Endothelial cell of umbilical vein (primary cell): ENCODE data around the gene DLGAP5. TPM values are rescaled to one million over a fixed set of nuclear protein-coding genes. Genes with fewer than 3 reads are reported as not detected.

ENCODE experiments used
- BruUV-seq: library from RNA; stranded (reverse); fragments of 400-500 nt; replicated peaks from 2 replicates; lab custom pipeline; 2021; lab: Mats Ljungman, UMichigan
- CTCF ChIA-PET: fragments of 300-600, 350-600 bp; sonication (Branson Sonifier 250); formaldehyde crosslinking; loops from one replicate; lab custom pipeline; 2021; ENCODE audit warnings: antibody characterized with exemption, inconsistent platforms; lab: Charles Lee
- POLR2A ChIA-PET: fragments of 300-600, 350-600 bp; sonication (Branson Sonifier 250); formaldehyde crosslinking; loops from one replicate; lab custom pipeline; 2021; ENCODE audit warnings: antibody characterized with exemption, inconsistent platforms; lab: Charles Lee
- DNase-seq: peaks from one replicate; pipeline ENCODE4 v3.0.0-alpha.2; 2011; ENCODE audit warnings: low read depth, low spot score
- FAIRE-seq: peaks from 2 replicates; lab custom pipeline; 2011; peaks lifted over from hg19 to GRCh38; lab: Jason Lieb, UNC
- H2AFZ ChIP-seq: 2 replicates; pipeline ENCODE4 v1.6.0; 2012; ENCODE audit warnings: low read depth, low read length, control low read depth, inconsistent platforms
- H3K27ac ChIP-seq: 2 replicates; pipeline ENCODE4 v1.5.1; 2011; ENCODE audit warnings: low read depth, mild to moderate bottlenecking, control low read depth, low read length, moderate library complexity; ENCODE audit not compliant: insufficient read depth
- H3K27me3 ChIP-seq, 2 experiments: 2 replicates each; pipeline versions ENCODE4 v1.6.0 to v1.6.1; 2011; ENCODE audit warnings: low read length in 2 of 2, mixed read lengths in 1 of 2; ENCODE audit not compliant: control insufficient read depth in 2 of 2, insufficient read depth in 2 of 2
- H3K36me3 ChIP-seq, 2 experiments: 2 replicates in 1 of 2; 3 replicates in 1 of 2; pipeline ENCODE4 v1.5.1; 2011; ENCODE audit warnings: low read length in 2 of 2, mild to moderate bottlenecking in 1 of 2, moderate library complexity in 1 of 2; ENCODE audit not compliant: control insufficient read depth in 2 of 2, insufficient read depth in 2 of 2; ENCODE audit errors: extremely low read depth in 1 of 2
- H3K4me1 ChIP-seq: 3 replicates; pipeline ENCODE4 v1.5.1; 2011; ENCODE audit warnings: mild to moderate bottlenecking, low read length; ENCODE audit not compliant: control insufficient read depth, insufficient read depth; ENCODE audit errors: extremely low read depth
- H3K4me2 ChIP-seq: 2 replicates; pipeline ENCODE4 v1.6.1; 2011; ENCODE audit warnings: low read length, control low read depth, mixed read lengths; ENCODE audit not compliant: insufficient read depth
- H3K4me3 ChIP-seq, 3 experiments: fragments of 200-600 bp in 1 of 3; sonication (generic), shearing (Covaris generic) in 1 of 3; replicated peaks in 1 of 3; 2 replicates each; pipeline ENCODE4 v1.5.1; 2011 to 2016; ENCODE audit warnings: control low read depth in 3 of 3, low read length in 3 of 3, mild to moderate bottlenecking in 2 of 3, inconsistent platforms in 1 of 3, low read depth in 1 of 3, moderate library complexity in 1 of 3; ENCODE audit not compliant: insufficient read depth in 1 of 3
- H3K79me2 ChIP-seq: 2 replicates; pipeline ENCODE4 v1.6.0; 2012; ENCODE audit warnings: low read length, inconsistent platforms; ENCODE audit not compliant: control insufficient read depth, insufficient read depth
- H3K9ac ChIP-seq: replicated peaks from 2 replicates; pipeline ENCODE3; 2011; ENCODE audit warnings: low read length, control low read depth; ENCODE audit not compliant: insufficient read depth; ENCODE audit errors: extremely low read depth
- H3K9me1 ChIP-seq: replicated peaks from 3 replicates; pipeline ENCODE4 v1.6.0; 2011; ENCODE audit warnings: mild to moderate bottlenecking, low read length; ENCODE audit not compliant: control insufficient read depth, insufficient read depth; ENCODE audit errors: extremely low read depth
- H3K9me3 ChIP-seq: replicated peaks from 2 replicates; pipeline ENCODE4 v1.5.1; 2012; ENCODE audit warnings: low read length, inconsistent platforms; ENCODE audit not compliant: control insufficient read depth, insufficient read depth
- H4K20me1 ChIP-seq: replicated peaks from 2 replicates; pipeline ENCODE3; 2011; ENCODE audit warnings: mild to moderate bottlenecking, low read length; ENCODE audit not compliant: control insufficient read depth, insufficient read depth; ENCODE audit errors: extremely low read depth
- EZH2 ChIP-seq: IDR thresholded peaks from 2 replicates; pipeline ENCODE4 v1.6.1; 2012; ENCODE audit warnings: borderline replicate concordance, low read depth, mild to moderate bottlenecking, moderate library complexity, low read length, inconsistent platforms; ENCODE audit not compliant: severe bottlenecking
- FOS ChIP-seq: IDR thresholded peaks from 2 replicates; pipeline ENCODE4 v1.6.1; 2011; ENCODE audit warnings: mild to moderate bottlenecking, low read length, moderate library complexity, borderline replicate concordance; ENCODE audit not compliant: insufficient read depth
- GATA2 ChIP-seq: IDR thresholded peaks from 2 replicates; pipeline ENCODE4 v1.7.0; 2011; ENCODE audit warnings: low read depth, mild to moderate bottlenecking, moderate library complexity, mixed read lengths, low read length; ENCODE audit not compliant: insufficient read length, insufficient read depth
- JUN ChIP-seq: IDR thresholded peaks from 2 replicates; pipeline ENCODE4 v1.6.1; 2011; ENCODE audit warnings: borderline replicate concordance, low read depth; ENCODE audit not compliant: insufficient read length, insufficient read depth
- MYC ChIP-seq: IDR thresholded peaks from one replicate; pipeline ENCODE4 v1.6.1; 2011; ENCODE audit warnings: mild to moderate bottlenecking, low read depth, low read length
- POLR2A ChIP-seq: IDR thresholded peaks from 2 replicates; pipeline ENCODE4 v1.6.1; 2012; ENCODE audit warnings: low read depth, mild to moderate bottlenecking, control low read depth, low read length
- POLR2AphosphoS5 ChIP-seq: IDR thresholded peaks from 2 replicates; pipeline ENCODE4 v1.6.1; 2012; ENCODE audit warnings: low read depth, mild to moderate bottlenecking, control low read depth, low read length, moderate library complexity; ENCODE audit not compliant: insufficient read depth
- dilution Hi-C: fragments of 300-500 bp; cut with MboI; formaldehyde crosslinking; loops from one replicate; pipeline ENCODE4 v1.15.0; 2019; ENCODE audit warnings: low sequenced_read_pairs; ENCODE audit not compliant: extremely low pct_ligation_motif_present
- intact Hi-C: fragments of 100-400 bp; cut with micrococcal nuclease; formaldehyde crosslinking; loops from one replicate; pipeline ENCODE4 v1.10.0; 2022
- polyA plus RNA-seq, 4 experiments: library from polyadenylated mRNA; depleted of rRNA in 3 of 4; stranded (reverse) in 3 of 4; unstranded in 1 of 4; fragments of >200 nt; gene quantifications; 2 replicates each; pipeline versions ENCODE4 v1.2.1 to v1.2.3, GENCODE V29; 2011 to 2012; ENCODE audit warnings: missing spikeins in 1 of 4
- total RNA-seq: library from RNA; stranded (reverse); gene quantifications from 2 replicates; pipeline ENCODE4 v1.2.3, GENCODE V29; 2021
- TF ChIP-seq, protein P1 (sequence below), 2 donors: IDR thresholded peaks; 1 replicate in 1 of 2; 2 replicates in 1 of 2; pipeline ENCODE4 v1.5.1; 2011; ENCODE audit warnings: low read length in 2 of 2, mild to moderate bottlenecking in 2 of 2, moderate library complexity in 2 of 2, control low read depth in 1 of 2, inconsistent platforms in 1 of 2, low read depth in 1 of 2; ENCODE audit not compliant: insufficient read depth in 1 of 2; ENCODE audit errors: extremely low read depth in 1 of 2
- TF ChIP-seq, protein P2 (sequence below): IDR thresholded peaks from 2 replicates; pipeline ENCODE4 v1.6.1; 2011; ENCODE audit not compliant: insufficient read depth, insufficient read length

Gene DLGAP5
- total and polyA plus RNA-seq, 2 donors (not counting 3 experiments of a cell fraction or from before 2014, with no cell fraction given) = 8.3 to 83.2 TPM

GRCh38 chr14:55200651-55201050 is 9.3 kb upstream of the DLGAP5 start:
- Histone ChIP-seq H3K4me2 (no peak overlapping the region), H2AFZ (no peak overlapping the region), H3K4me3 (no peak overlapping the region), H3K9ac (no peak overlapping the region), H3K79me2 (no peaks in the 10 kb centered on the region), H3K36me3 (no peaks in the 10 kb centered on the region), H3K27ac (no peak overlapping the region), H3K9me1 (no peaks in the 10 kb centered on the region), H3K4me1 (no peaks in the 10 kb centered on the region), H3K27me3 (no peaks in the 10 kb centered on the region), H4K20me1 (no peaks in the 10 kb centered on the region), H3K9me3 (no peaks in the 10 kb centered on the region)
- intact Hi-C loops = no loop called here
- dilution Hi-C loops = loop anchor here (25.0 kb wide), 1 partner anchor 587 kb away; no protein-coding TSS in a partner anchor
- FAIRE-seq (no peak), DNase-seq (no peak)
- no peak for TF ChIP-seq FOS
- TF ChIP-seq GATA2 = no peak
- TF ChIP-seq, protein P1, sequence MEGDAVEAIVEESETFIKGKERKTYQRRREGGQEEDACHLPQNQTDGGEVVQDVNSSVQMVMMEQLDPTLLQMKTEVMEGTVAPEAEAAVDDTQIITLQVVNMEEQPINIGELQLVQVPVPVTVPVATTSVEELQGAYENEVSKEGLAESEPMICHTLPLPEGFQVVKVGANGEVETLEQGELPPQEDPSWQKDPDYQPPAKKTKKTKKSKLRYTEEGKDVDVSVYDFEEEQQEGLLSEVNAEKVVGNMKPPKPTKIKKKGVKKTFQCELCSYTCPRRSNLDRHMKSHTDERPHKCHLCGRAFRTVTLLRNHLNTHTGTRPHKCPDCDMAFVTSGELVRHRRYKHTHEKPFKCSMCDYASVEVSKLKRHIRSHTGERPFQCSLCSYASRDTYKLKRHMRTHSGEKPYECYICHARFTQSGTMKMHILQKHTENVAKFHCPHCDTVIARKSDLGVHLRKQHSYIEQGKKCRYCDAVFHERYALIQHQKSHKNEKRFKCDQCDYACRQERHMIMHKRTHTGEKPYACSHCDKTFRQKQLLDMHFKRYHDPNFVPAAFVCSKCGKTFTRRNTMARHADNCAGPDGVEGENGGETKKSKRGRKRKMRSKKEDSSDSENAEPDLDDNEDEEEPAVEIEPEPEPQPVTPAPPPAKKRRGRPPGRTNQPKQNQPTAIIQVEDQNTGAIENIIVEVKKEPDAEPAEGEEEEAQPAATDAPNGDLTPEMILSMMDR (IDR thresholded peaks at IDR 0.05; ENCODE audit: extremely low read depth in 1 of 2, insufficient read depth in 1 of 2, low read depth in 1 of 2, low read length in 2 of 2) = no peak
- TF ChIP-seq MYC = no peak
- TF ChIP-seq EZH2 = no peak
- no peak for TF ChIP-seq JUN
- TF ChIP-seq, protein P2, sequence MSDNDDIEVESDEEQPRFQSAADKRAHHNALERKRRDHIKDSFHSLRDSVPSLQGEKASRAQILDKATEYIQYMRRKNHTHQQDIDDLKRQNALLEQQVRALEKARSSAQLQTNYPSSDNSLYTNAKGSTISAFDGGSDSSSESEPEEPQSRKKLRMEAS = no peak
- no peak for TF ChIP-seq POLR2AphosphoS5
- TF ChIP-seq POLR2A = no peak
- ChIA-PET CTCF (interaction anchor here (1.0 to 2.5 kb wide), 2 partner anchors 11 to 54 kb away, joined by 3 to 7 read pairs; no protein-coding TSS in a partner anchor), POLR2A (no interaction called here)
- BruUV-seq = no TSS peak
